Medulla oblongata (tissue), 1 donor: Measurements from ENCODE around the gene ARL5B.

ENCODE experiments used
- DNase-seq: peaks from one replicate; pipeline ENCODE4 v3.0.0-alpha.2; 2015; ENCODE audit errors: extremely low spot score

Gene ARL5B

GRCh38 chr10:18703521-18703920 lies 44.3 kb downstream of the ARL5B start:
- DNase-seq = no peak

- DNase-seq = no peak
Measured at GRCh38 chr10:18710201-18710653, 51.0 kb downstream of the ARL5B start.

GRCh38 chr10:18713077-18713476 lies 53.8 kb downstream of the ARL5B start:
- DNase-seq = no peak

- no peak for DNase-seq
Measured at GRCh38 chr10:18718991-18719390, 59.8 kb downstream of the ARL5B start.

- DNase-seq = no peak
Measured at GRCh38 chr10:18719811-18720210, 60.6 kb downstream of the ARL5B start.

- DNase-seq = no peak
Measured at GRCh38 chr10:18721067-18721466, 61.8 kb downstream of the ARL5B start.

GRCh38 chr10:18723801-18724200 lies 64.6 kb downstream of the ARL5B start:
- no peak for DNase-seq
